ENCODE results near the gene FRMD4B.

The FRMD4B gene

DNA sequence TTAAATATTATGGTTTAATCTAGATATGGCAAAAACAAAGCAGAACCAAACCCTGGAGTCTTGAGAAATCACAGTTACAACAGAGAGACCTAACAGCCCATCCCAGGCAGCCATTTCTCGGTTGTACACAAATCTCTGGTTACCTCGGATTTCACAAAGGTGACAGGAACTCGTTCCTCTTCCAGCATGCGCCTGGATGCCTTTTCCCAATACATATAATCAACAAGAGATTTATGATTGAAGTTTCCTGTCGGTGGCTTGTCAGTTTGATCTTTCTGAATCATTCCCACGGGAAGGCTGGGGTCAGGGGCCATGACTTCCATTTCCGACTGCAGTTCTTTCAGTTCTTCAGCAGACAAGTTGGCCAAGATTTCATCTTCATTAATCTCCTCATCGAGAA, 263.9 kb downstream of the FRMD4B start:
- H3K27me3 Mint-ChIP-seq (ENCODE audit: low read depth): peaks cover 8% of the 10 kb centered on the region
- H3K4me1 Mint-ChIP-seq (ENCODE audit: low read depth): peaks cover 2% of the 10 kb centered on the region
- no peak overlapping the region for H3K4me3 Mint-ChIP-seq
- no peaks in the 10 kb centered on the region for H3K36me3 Mint-ChIP-seq (ENCODE audit: low read depth)
- no peak overlapping the region for H3K27ac Mint-ChIP-seq
- H3K9me3 Mint-ChIP-seq: no peaks in the 10 kb centered on the region

DNA sequence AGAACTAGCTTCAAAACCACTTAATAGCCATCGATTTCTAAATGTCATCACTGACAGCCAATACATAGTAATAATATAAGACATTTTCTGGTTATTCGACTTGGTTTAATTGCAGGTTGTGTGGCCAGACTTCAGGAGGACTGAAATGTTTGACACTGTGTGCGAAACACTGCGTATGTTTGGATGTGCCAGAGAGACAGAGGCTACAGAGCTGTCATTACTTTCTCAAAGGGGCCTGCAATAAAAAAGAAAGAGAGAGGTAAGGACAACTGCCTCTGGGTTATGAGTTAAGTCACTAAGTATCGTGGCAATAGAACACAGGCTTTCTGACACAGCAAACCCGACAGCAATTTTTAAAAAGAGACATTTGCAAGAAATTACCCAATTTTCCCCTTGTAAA, 264.4 kb downstream of the FRMD4B start:
- peaks cover 2% of the 10 kb centered on the region for H3K4me1 Mint-ChIP-seq (ENCODE audit: low read depth)
- no peak overlapping the region for H3K4me3 Mint-ChIP-seq
- no peak overlapping the region for H3K27ac Mint-ChIP-seq
- no peaks in the 10 kb centered on the region for H3K9me3 Mint-ChIP-seq
- peaks cover 4% of the 10 kb centered on the region for H3K27me3 Mint-ChIP-seq (ENCODE audit: low read depth)
- no peaks in the 10 kb centered on the region for H3K36me3 Mint-ChIP-seq (ENCODE audit: low read depth)

DNA sequence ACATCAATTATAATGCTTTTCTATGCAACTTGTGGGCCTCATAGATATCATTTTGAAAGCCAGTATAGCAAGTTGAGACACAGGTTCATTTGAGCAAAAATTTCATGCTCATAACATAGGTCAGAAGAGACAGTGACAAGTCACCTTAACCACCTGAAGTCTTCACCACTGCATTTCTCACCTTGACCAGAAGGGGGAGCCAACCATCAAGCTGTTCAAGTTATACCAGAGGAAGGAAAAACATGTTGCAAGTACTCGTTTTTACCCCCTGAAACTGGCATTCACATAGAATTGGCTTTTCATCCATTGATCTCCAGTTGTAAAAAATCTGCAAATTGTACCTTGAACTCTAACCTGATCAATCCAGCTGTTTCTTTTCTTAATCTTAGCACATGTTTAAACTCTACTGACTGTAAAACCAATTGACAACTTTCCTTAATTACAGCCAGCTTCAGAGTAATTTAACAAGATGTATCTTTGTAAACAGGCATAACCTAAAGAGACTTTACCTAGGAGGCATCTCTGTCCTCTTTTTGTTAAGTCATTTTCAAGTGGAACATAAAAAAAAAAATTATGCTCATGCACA, 264.9 kb downstream of the FRMD4B start:
- no peak overlapping the region for H3K27ac Mint-ChIP-seq
- no peaks in the 10 kb centered on the region for H3K36me3 Mint-ChIP-seq (ENCODE audit: low read depth)
- no peaks in the 10 kb centered on the region for H3K9me3 Mint-ChIP-seq
- H3K4me1 Mint-ChIP-seq (ENCODE audit: low read depth): peaks cover 2% of the 10 kb centered on the region
- H3K27me3 Mint-ChIP-seq (ENCODE audit: low read depth): no peaks in the 10 kb centered on the region
- no peak overlapping the region for H3K4me3 Mint-ChIP-seq

Measured in T-helper 1 cell treated with Interleukin-12 subunit alpha and Interleukin-12 subunit beta and Interleukin-4 antibody, amounts not matched to agents 30 μg/mL and 1 μg/mL, for 36 hours (primary cell).